Liver (tissue), 9 donors: ENCODE measurements around the gene LCP2. TPM values are rescaled to one million over a fixed set of nuclear protein-coding genes. Genes with fewer than 3 reads are reported as not detected.
A peak's percentile ranks its signal among the peaks of the same experiment; 100 is the strongest.

Experiments used
- DNase-seq: peaks from one replicate; pipeline ENCODE4 v3.0.0-alpha.2; 2017; ENCODE audit warnings: low spot score
- H3K27ac ChIP-seq, 2 donors: one replicate each; pipeline ENCODE4 v1.7.0; 2013; ENCODE audit warnings: inconsistent platforms in 2 of 2, low read length in 2 of 2, control low read depth in 1 of 2, low read depth in 1 of 2, mild to moderate bottlenecking in 1 of 2
- H3K27me3 ChIP-seq, 4 donors: one replicate each; pipeline versions ENCODE4 v1.6.1 to v1.7.0; 2013; ENCODE audit warnings: low read length in 3 of 4, inconsistent platforms in 1 of 4, mild to moderate bottlenecking in 1 of 4, moderate library complexity in 1 of 4; ENCODE audit not compliant: control insufficient read depth in 4 of 4, insufficient read depth in 4 of 4
- H3K36me3 ChIP-seq, 4 donors: one replicate each; pipeline versions ENCODE4 v1.6.1 to v1.7.0; 2013; ENCODE audit warnings: low read length in 3 of 4, mild to moderate bottlenecking in 3 of 4, low read depth in 1 of 4, moderate library complexity in 1 of 4; ENCODE audit not compliant: control insufficient read depth in 4 of 4, insufficient read depth in 3 of 4
- H3K4me1 ChIP-seq, 4 donors: one replicate each; pipeline versions ENCODE4 v1.6.1 to v1.7.0; 2013; ENCODE audit warnings: low read length in 3 of 4, mild to moderate bottlenecking in 3 of 4, moderate library complexity in 1 of 4; ENCODE audit not compliant: control insufficient read depth in 4 of 4, insufficient read depth in 4 of 4
- H3K4me3 ChIP-seq, 3 donors: one replicate each; pipeline versions ENCODE4 v1.6.1 to v1.7.0; 2013; ENCODE audit warnings: low read length in 3 of 3, control low read depth in 1 of 3, low read depth in 1 of 3, mild to moderate bottlenecking in 1 of 3
- H3K9ac ChIP-seq, 2 donors: one replicate each; pipeline ENCODE4 v1.7.0; 2013; ENCODE audit warnings: low read length in 2 of 2, mild to moderate bottlenecking in 2 of 2, moderate library complexity in 2 of 2, control low read depth in 1 of 2, low read depth in 1 of 2
- H3K9me3 ChIP-seq, 4 donors: one replicate each; pipeline versions ENCODE4 v1.6.1 to v1.7.0; 2013; ENCODE audit warnings: low read length in 3 of 4; ENCODE audit not compliant: control insufficient read depth in 4 of 4
- ATF3 ChIP-seq: IDR thresholded peaks from 2 replicates; pipeline ENCODE4 v1.6.1; 2016; ENCODE audit warnings: antibody characterized with exemption
- EGR1 ChIP-seq, 2 donors: IDR thresholded peaks; 2 replicates each; pipeline ENCODE4 v1.6.1; 2016 to 2018; ENCODE audit warnings: antibody characterized with exemption in 2 of 2, low read depth in 2 of 2
- FOXA2 ChIP-seq: IDR thresholded peaks from 2 replicates; pipeline ENCODE4 v1.6.1; 2016; ENCODE audit warnings: antibody characterized with exemption
- GABPA ChIP-seq, 2 donors: IDR thresholded peaks in 1 of 2; conservative IDR thresholded peaks in 1 of 2; 2 replicates each; pipeline ENCODE4 v1.6.1; 2016; ENCODE audit warnings: antibody characterized with exemption in 2 of 2, mild to moderate bottlenecking in 1 of 2, moderate library complexity in 1 of 2
- HNF4A ChIP-seq, 2 donors: conservative IDR thresholded peaks; 2 replicates each; pipeline ENCODE4 v1.6.1; 2016; ENCODE audit warnings: antibody characterized with exemption in 2 of 2, mild to moderate bottlenecking in 2 of 2
- JUND ChIP-seq, 2 donors: IDR thresholded peaks; 2 replicates each; pipeline ENCODE4 v1.6.1; 2016; ENCODE audit warnings: antibody characterized with exemption in 2 of 2
- NR2F2 ChIP-seq: IDR thresholded peaks from 2 replicates; pipeline ENCODE4 v1.6.1; 2016; ENCODE audit warnings: antibody characterized with exemption
- RAD21 ChIP-seq, 2 donors: IDR thresholded peaks; 2 replicates each; pipeline ENCODE4 v1.6.1; 2016; ENCODE audit warnings: antibody characterized with exemption in 2 of 2, mild to moderate bottlenecking in 2 of 2
- SP1 ChIP-seq: IDR thresholded peaks from 2 replicates; pipeline ENCODE4 v1.6.1; 2018; ENCODE audit warnings: antibody characterized with exemption, mild to moderate bottlenecking
- TAF1 ChIP-seq: conservative IDR thresholded peaks from 2 replicates; pipeline ENCODE4 v1.6.1; 2016; ENCODE audit warnings: antibody characterized with exemption, mild to moderate bottlenecking
- YY1 ChIP-seq: IDR thresholded peaks from 2 replicates; pipeline ENCODE4 v1.6.1; 2016; ENCODE audit warnings: antibody characterized with exemption, mild to moderate bottlenecking
- ZBTB33 ChIP-seq: IDR thresholded peaks from 2 replicates; pipeline ENCODE4 v1.6.1; 2016; ENCODE audit warnings: antibody characterized with exemption
- WGBS: extraction: QIAGEN DNeasy Blood & Tissue Kit; methylation state at CpG from one replicate; pipeline ENCODE4 v1.1.7; 2013; 5-methylcytosine and 5-hydroxymethylcytosine counted together
- polyA plus RNA-seq, 2 donors: library from polyadenylated mRNA; stranded (reverse) in 1 of 2; unstranded in 1 of 2; fragments of 200-250 nt in 1 of 2; fragments of >200 nt in 1 of 2; fragmentation: Nextera tagmentation in 1 of 2; extraction: Ambion mirVana in 1 of 2; gene quantifications; one replicate each; pipeline versions ENCODE4 v1.2.1 to v1.2.3, GENCODE V29; 2013 to 2015
- total RNA-seq, 2 donors: library from RNA; depleted of rRNA; stranded (reverse); fragments of >200 nt; gene quantifications; one replicate each; pipeline ENCODE4 v1.2.3, GENCODE V29; 2014
- TF ChIP-seq, protein P1 (sequence below): IDR thresholded peaks from 2 replicates; pipeline ENCODE4 v1.6.1; 2016; ENCODE audit warnings: antibody characterized with exemption
- TF ChIP-seq, protein P2 (sequence below): fragments of 150-350 bp; IDR thresholded peaks from 2 replicates; pipeline ENCODE4 v1.5.1; 2017; ENCODE audit warnings: improper control_type of control experiment, low read depth, low read length; ENCODE audit not compliant: missing input control
- TF ChIP-seq, protein P3 (sequence below): IDR thresholded peaks from 2 replicates; pipeline ENCODE4 v1.6.1; 2016; ENCODE audit warnings: antibody characterized with exemption, mild to moderate bottlenecking
- donor health status: healthy.
- donor health status: healthy.
- donor health status: healthy.
- donor health status: healthy.
- donor health status: healthy.

LCP2 gene
- total and polyA plus RNA-seq, 4 donors = 3.6 to 16.3 (median 6.7) TPM

- no peak overlapping the region for H3K27ac ChIP-seq
- no peak overlapping the region for H3K4me3 ChIP-seq
- H3K4me1 ChIP-seq = peaks cover 0 to 11% (median 4%) of the 10 kb centered on the region in 4 donors
- no peaks in the 10 kb centered on the region for H3K27me3 ChIP-seq
- H3K36me3 ChIP-seq = peaks cover 0 to 7% (median under 1%) of the 10 kb centered on the region in 4 donors
- TF ChIP-seq HNF4A (conservative IDR thresholded peaks at IDR 0.05) = no peak
- peak; percentile 80 to 85 for TF ChIP-seq RAD21 (IDR thresholded peaks at IDR 0.05)
- TF ChIP-seq, protein P1, sequence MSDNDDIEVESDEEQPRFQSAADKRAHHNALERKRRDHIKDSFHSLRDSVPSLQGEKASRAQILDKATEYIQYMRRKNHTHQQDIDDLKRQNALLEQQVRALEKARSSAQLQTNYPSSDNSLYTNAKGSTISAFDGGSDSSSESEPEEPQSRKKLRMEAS = no peak
- TF ChIP-seq, protein P2, sequence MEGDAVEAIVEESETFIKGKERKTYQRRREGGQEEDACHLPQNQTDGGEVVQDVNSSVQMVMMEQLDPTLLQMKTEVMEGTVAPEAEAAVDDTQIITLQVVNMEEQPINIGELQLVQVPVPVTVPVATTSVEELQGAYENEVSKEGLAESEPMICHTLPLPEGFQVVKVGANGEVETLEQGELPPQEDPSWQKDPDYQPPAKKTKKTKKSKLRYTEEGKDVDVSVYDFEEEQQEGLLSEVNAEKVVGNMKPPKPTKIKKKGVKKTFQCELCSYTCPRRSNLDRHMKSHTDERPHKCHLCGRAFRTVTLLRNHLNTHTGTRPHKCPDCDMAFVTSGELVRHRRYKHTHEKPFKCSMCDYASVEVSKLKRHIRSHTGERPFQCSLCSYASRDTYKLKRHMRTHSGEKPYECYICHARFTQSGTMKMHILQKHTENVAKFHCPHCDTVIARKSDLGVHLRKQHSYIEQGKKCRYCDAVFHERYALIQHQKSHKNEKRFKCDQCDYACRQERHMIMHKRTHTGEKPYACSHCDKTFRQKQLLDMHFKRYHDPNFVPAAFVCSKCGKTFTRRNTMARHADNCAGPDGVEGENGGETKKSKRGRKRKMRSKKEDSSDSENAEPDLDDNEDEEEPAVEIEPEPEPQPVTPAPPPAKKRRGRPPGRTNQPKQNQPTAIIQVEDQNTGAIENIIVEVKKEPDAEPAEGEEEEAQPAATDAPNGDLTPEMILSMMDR = peak; percentile 76
- no peaks in the 10 kb centered on the region for H3K9me3 ChIP-seq
- WGBS = 23% methylated on average over 16 of the region's 16 CpGs
- peak; percentile 67 for DNase-seq
- no peak overlapping the region for H3K9ac ChIP-seq
Measured at GRCh38 chr5:170267431-170268152, 30.0 kb downstream of the LCP2 start.

- Histone ChIP-seq H3K4me3 (no peak overlapping the region), H3K9ac (no peak overlapping the region), H3K36me3 (peaks cover 0 to 8% (median under 1%) of the 10 kb centered on the region in 4 donors), H3K4me1 (peaks cover 0 to 11% (median 4%) of the 10 kb centered on the region in 4 donors), H3K27ac (no peak overlapping the region), H3K9me3 (no peaks in the 10 kb centered on the region), H3K27me3 (no peaks in the 10 kb centered on the region)
- 45% methylated on average over 17 of the region's 17 CpGs for WGBS
- TF ChIP-seq, protein P2 = no peak
- TF ChIP-seq JUND (IDR thresholded peaks at IDR 0.05) (no peak), ATF3 (no peak), EGR1 (IDR thresholded peaks at IDR 0.05; ENCODE audit: low read depth in 2 of 2) (no peak), SP1 (no peak), GABPA (IDR thresholded peaks at IDR 0.05 in 1 of 2, conservative IDR thresholded peaks at IDR 0.05 in 1 of 2) (no peak), FOXA2 (no peak), HNF4A (conservative IDR thresholded peaks at IDR 0.05) (no peak), NR2F2 (no peak), ZBTB33 (no peak), TAF1 (no peak), YY1 (no peak)
- TF ChIP-seq, protein P3, sequence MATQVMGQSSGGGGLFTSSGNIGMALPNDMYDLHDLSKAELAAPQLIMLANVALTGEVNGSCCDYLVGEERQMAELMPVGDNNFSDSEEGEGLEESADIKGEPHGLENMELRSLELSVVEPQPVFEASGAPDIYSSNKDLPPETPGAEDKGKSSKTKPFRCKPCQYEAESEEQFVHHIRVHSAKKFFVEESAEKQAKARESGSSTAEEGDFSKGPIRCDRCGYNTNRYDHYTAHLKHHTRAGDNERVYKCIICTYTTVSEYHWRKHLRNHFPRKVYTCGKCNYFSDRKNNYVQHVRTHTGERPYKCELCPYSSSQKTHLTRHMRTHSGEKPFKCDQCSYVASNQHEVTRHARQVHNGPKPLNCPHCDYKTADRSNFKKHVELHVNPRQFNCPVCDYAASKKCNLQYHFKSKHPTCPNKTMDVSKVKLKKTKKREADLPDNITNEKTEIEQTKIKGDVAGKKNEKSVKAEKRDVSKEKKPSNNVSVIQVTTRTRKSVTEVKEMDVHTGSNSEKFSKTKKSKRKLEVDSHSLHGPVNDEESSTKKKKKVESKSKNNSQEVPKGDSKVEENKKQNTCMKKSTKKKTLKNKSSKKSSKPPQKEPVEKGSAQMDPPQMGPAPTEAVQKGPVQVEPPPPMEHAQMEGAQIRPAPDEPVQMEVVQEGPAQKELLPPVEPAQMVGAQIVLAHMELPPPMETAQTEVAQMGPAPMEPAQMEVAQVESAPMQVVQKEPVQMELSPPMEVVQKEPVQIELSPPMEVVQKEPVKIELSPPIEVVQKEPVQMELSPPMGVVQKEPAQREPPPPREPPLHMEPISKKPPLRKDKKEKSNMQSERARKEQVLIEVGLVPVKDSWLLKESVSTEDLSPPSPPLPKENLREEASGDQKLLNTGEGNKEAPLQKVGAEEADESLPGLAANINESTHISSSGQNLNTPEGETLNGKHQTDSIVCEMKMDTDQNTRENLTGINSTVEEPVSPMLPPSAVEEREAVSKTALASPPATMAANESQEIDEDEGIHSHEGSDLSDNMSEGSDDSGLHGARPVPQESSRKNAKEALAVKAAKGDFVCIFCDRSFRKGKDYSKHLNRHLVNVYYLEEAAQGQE = no peak
- no peak for DNase-seq
Measured at GRCh38 chr5:170266570-170267381, 30.8 kb downstream of the LCP2 start.
